AG10803 (cell line): ENCODE measurements around the gene NDRG3.
A peak's percentile ranks its signal among the peaks of the same experiment; 100 is the strongest.

Experiments used
- DNase-seq: peaks from one replicate; pipeline ENCODE4 v3.0.0; 2010; ENCODE audit warnings: low read depth
- H3K4me3 ChIP-seq: 2 replicates; pipeline ENCODE4 v1.5.1; 2011; ENCODE audit warnings: mild to moderate bottlenecking, low read length, control low read depth
- CTCF ChIP-seq: conservative IDR thresholded peaks from 2 replicates; pipeline ENCODE4 v1.5.1; 2011; ENCODE audit warnings: mild to moderate bottlenecking, low read length, control low read depth, inconsistent platforms

The NDRG3 gene

GRCh38 chr20:36745927-36746659 is at the start of gene NDRG3:
Gene NDRG3, minus strand, starts transcription at chr20:36746090. Its CDS starts 24,355 bp downstream, at chr20:36721735.
- TF ChIP-seq CTCF, result no peak
- peak within 1 kb of the TSS; percentile 76 for H3K4me3 ChIP-seq
- peak; percentile 92 for DNase-seq

- DNase-seq, result no peak
- no peak overlapping the region for H3K4me3 ChIP-seq
- TF ChIP-seq CTCF, result no peak
These were observed 48.2 kb upstream of the NDRG3 start for GRCh38 chr20:36794116-36794474.

GRCh38 chr20:36793294-36794115 is 47.6 kb upstream of the NDRG3 start:
- H3K4me3 ChIP-seq, result no peak overlapping the region
- TF ChIP-seq CTCF, result no peak
- DNase-seq, result no peak

- DNase-seq, result peak; percentile 64
- H3K4me3 ChIP-seq, result no peak overlapping the region
- peak; percentile 58 for TF ChIP-seq CTCF
These were observed 46.5 kb upstream of the NDRG3 start for GRCh38 chr20:36792422-36792821.

- no peak for TF ChIP-seq CTCF
- no peak overlapping the region for H3K4me3 ChIP-seq
- DNase-seq, result no peak
These were observed 46.0 kb upstream of the NDRG3 start for GRCh38 chr20:36791862-36792261.

- DNase-seq, result no peak
- no peak for TF ChIP-seq CTCF
- H3K4me3 ChIP-seq, result no peak overlapping the region
These were observed 40.8 kb upstream of the NDRG3 start for GRCh38 chr20:36786663-36787062.

- no peak for DNase-seq
- TF ChIP-seq CTCF, result no peak
These were observed 40.4 kb upstream of the NDRG3 start for GRCh38 chr20:36786246-36786645.

More at GRCh38 chr20:36786246-36786645, 40.4 kb upstream of the NDRG3 start:
- H3K4me3 ChIP-seq, result no peak overlapping the region
